Measurements from ENCODE around the gene ID1.

The ID1 gene

GRCh38 chr20:31630187-31630790 lies 25.2 kb downstream of the ID1 start:
- no peak overlapping the region for H3K27ac ChIP-seq (replicated peaks; ENCODE audit: low read length)

GRCh38 chr20:31632548-31633338 lies 27.7 kb downstream of the ID1 start:
- H4K91ac ChIP-seq (ENCODE audit: low read depth, low read length, poor library complexity) = no peak overlapping the region
- peak overlapping the region; percentile 83 for H2BK5ac ChIP-seq (ENCODE audit: low read length)
- H3K4me3 ChIP-seq (ENCODE audit: low read length in 2 of 2) = no peak overlapping the region
- peak overlapping the region; percentile 63 for H2BK12ac ChIP-seq (ENCODE audit: low read length)
- no peaks in the 10 kb centered on the region for H3K27me3 ChIP-seq (ENCODE audit: control insufficient read depth in 3 of 3, insufficient read depth in 3 of 3, low read depth in 1 of 3, low read length in 3 of 3)
- no peak overlapping the region for H3K4ac ChIP-seq (ENCODE audit: low read length)
- H2AK5ac ChIP-seq (ENCODE audit: low read depth, low read length) = peak overlapping the region; percentile 36
- H3K36me3 ChIP-seq (replicated peaks in 1 of 2; ENCODE audit: control insufficient read depth in 2 of 2, insufficient read depth in 2 of 2, low read length in 2 of 2) = no peaks in the 10 kb centered on the region
- no peaks in the 10 kb centered on the region for H3K9me3 ChIP-seq (replicated peaks in 1 of 2; ENCODE audit: control insufficient read depth in 2 of 2, insufficient read depth in 1 of 2, low read depth in 1 of 2, low read length in 2 of 2)
- WGBS, 2 donors (ENCODE audit: extremely low coverage in 2 of 2, insufficient read length in 2 of 2, insufficient replicate concordance in 1 of 2) = no CpG with 5 or more reads among the region's 40 CpGs
- no peak overlapping the region for H2AFZ ChIP-seq (ENCODE audit: low read length)
- no peak for DNase-seq (ENCODE audit: low spot score)
- peaks cover 0 to 2% of the 10 kb centered on the region in 2 donors for H3K4me1 ChIP-seq (ENCODE audit: control insufficient read depth in 2 of 2, insufficient read depth in 1 of 2, low read depth in 1 of 2, low read length in 2 of 2)
- no peak overlapping the region for H3K4me2 ChIP-seq (ENCODE audit: insufficient read depth, low read length, poor library complexity, severe bottlenecking)
- peak overlapping the region; percentile 39 for H3K14ac ChIP-seq (ENCODE audit: low read length)
- H4K8ac ChIP-seq (ENCODE audit: low read depth, low read length) = no peak overlapping the region
- H3K9ac ChIP-seq (ENCODE audit: low read depth, low read length, poor library complexity) = peak overlapping the region; percentile 30
- peak overlapping the region; percentile 73 for H3K18ac ChIP-seq (ENCODE audit: low read length)
- peak overlapping the region; percentile 62 for H2BK15ac ChIP-seq (ENCODE audit: low read length)
- H3K23ac ChIP-seq (ENCODE audit: low read depth, low read length, poor library complexity) = peak overlapping the region; percentile 34
- H3K79me1 ChIP-seq (ENCODE audit: low read depth, low read length) = no peaks in the 10 kb centered on the region
- no peak overlapping the region for H2BK120ac ChIP-seq (ENCODE audit: low read depth, low read length)
- H3K27ac ChIP-seq (replicated peaks; ENCODE audit: low read length) = no peak overlapping the region

More at GRCh38 chr20:31630187-31630790, 25.2 kb downstream of the ID1 start:
- DNase-seq (ENCODE audit: low spot score) = no peak
- Histone ChIP-seq H3K4me2 (ENCODE audit: insufficient read depth, low read length, poor library complexity, severe bottlenecking) (no peak overlapping the region), H2BK5ac (ENCODE audit: low read length) (no peak overlapping the region), H2BK12ac (ENCODE audit: low read length) (no peak overlapping the region), H3K27me3 (ENCODE audit: control insufficient read depth in 3 of 3, insufficient read depth in 3 of 3, low read depth in 1 of 3, low read length in 3 of 3) (no peaks in the 10 kb centered on the region), H2BK120ac (ENCODE audit: low read depth, low read length) (no peak overlapping the region), H2AFZ (ENCODE audit: low read length) (no peak overlapping the region), H3K23ac (ENCODE audit: low read depth, low read length, poor library complexity) (no peak overlapping the region), H3K9ac (ENCODE audit: low read depth, low read length, poor library complexity) (no peak overlapping the region), H2BK15ac (ENCODE audit: low read length) (no peak overlapping the region), H4K8ac (ENCODE audit: low read depth, low read length) (no peak overlapping the region), H3K4me3 (ENCODE audit: low read length in 2 of 2) (no peak overlapping the region), H3K79me1 (ENCODE audit: low read depth, low read length) (no peaks in the 10 kb centered on the region), H3K14ac (ENCODE audit: low read length) (no peak overlapping the region), H3K9me3 (replicated peaks in 1 of 2; ENCODE audit: control insufficient read depth in 2 of 2, insufficient read depth in 1 of 2, low read depth in 1 of 2, low read length in 2 of 2) (no peaks in the 10 kb centered on the region), H3K18ac (ENCODE audit: low read length) (no peak overlapping the region), H3K4ac (ENCODE audit: low read length) (no peak overlapping the region), H4K91ac (ENCODE audit: low read depth, low read length, poor library complexity) (no peak overlapping the region), H3K36me3 (replicated peaks in 1 of 2; ENCODE audit: control insufficient read depth in 2 of 2, insufficient read depth in 2 of 2, low read length in 2 of 2) (no peaks in the 10 kb centered on the region), H2AK5ac (ENCODE audit: low read depth, low read length) (no peak overlapping the region), H3K4me1 (ENCODE audit: control insufficient read depth in 2 of 2, insufficient read depth in 1 of 2, low read depth in 1 of 2, low read length in 2 of 2) (no peaks in the 10 kb centered on the region)
- WGBS, 2 donors (ENCODE audit: extremely low coverage in 2 of 2, insufficient read length in 2 of 2, insufficient replicate concordance in 1 of 2) = no CpG with 5 or more reads among the region's 2 CpGs

GRCh38 chr20:31633339-31633914 lies 28.3 kb downstream of the ID1 start:
- Histone ChIP-seq H3K18ac (ENCODE audit: low read length) (peak overlapping the region; percentile 73), H3K23ac (ENCODE audit: low read depth, low read length, poor library complexity) (peak overlapping the region; percentile 34), H3K9ac (ENCODE audit: low read depth, low read length, poor library complexity) (no peak overlapping the region), H2BK120ac (ENCODE audit: low read depth, low read length) (no peak overlapping the region), H3K4me1 (ENCODE audit: control insufficient read depth in 2 of 2, insufficient read depth in 1 of 2, low read depth in 1 of 2, low read length in 2 of 2) (peaks cover 0 to 3% of the 10 kb centered on the region in 2 donors), H3K9me3 (replicated peaks in 1 of 2; ENCODE audit: control insufficient read depth in 2 of 2, insufficient read depth in 1 of 2, low read depth in 1 of 2, low read length in 2 of 2) (no peaks in the 10 kb centered on the region), H2BK15ac (ENCODE audit: low read length) (no peak overlapping the region), H3K36me3 (replicated peaks in 1 of 2; ENCODE audit: control insufficient read depth in 2 of 2, insufficient read depth in 2 of 2, low read length in 2 of 2) (no peaks in the 10 kb centered on the region), H4K91ac (ENCODE audit: low read depth, low read length, poor library complexity) (no peak overlapping the region), H3K4ac (ENCODE audit: low read length) (no peak overlapping the region), H3K4me3 (ENCODE audit: low read length in 2 of 2) (no peak overlapping the region), H3K27me3 (ENCODE audit: control insufficient read depth in 3 of 3, insufficient read depth in 3 of 3, low read depth in 1 of 3, low read length in 3 of 3) (no peaks in the 10 kb centered on the region), H2BK12ac (ENCODE audit: low read length) (peak overlapping the region; percentile 63), H2BK5ac (ENCODE audit: low read length) (peak overlapping the region; percentile 83), H3K79me1 (ENCODE audit: low read depth, low read length) (no peaks in the 10 kb centered on the region), H3K27ac (replicated peaks; ENCODE audit: low read length) (no peak overlapping the region), H3K14ac (ENCODE audit: low read length) (no peak overlapping the region), H3K4me2 (ENCODE audit: insufficient read depth, low read length, poor library complexity, severe bottlenecking) (no peak overlapping the region), H2AFZ (ENCODE audit: low read length) (no peak overlapping the region), H4K8ac (ENCODE audit: low read depth, low read length) (peak overlapping the region; percentile 68), H2AK5ac (ENCODE audit: low read depth, low read length) (peak overlapping the region; percentile 36)
- DNase-seq (ENCODE audit: low spot score) = no peak
- no CpG with 5 or more reads among the region's 14 CpGs for WGBS, 2 donors (ENCODE audit: extremely low coverage in 2 of 2, insufficient read length in 2 of 2, insufficient replicate concordance in 1 of 2)

- no peak within 1 kb of the TSS for H3K27ac ChIP-seq (replicated peaks; ENCODE audit: low read length)
- H2BK120ac ChIP-seq (ENCODE audit: low read depth, low read length) = peak within 1 kb of the TSS; percentile 72
- H3K27me3 ChIP-seq (ENCODE audit: control insufficient read depth in 3 of 3, insufficient read depth in 3 of 3, low read depth in 1 of 3, low read length in 3 of 3) = no peaks in the 10 kb centered on the region
- H2AK5ac ChIP-seq (ENCODE audit: low read depth, low read length) = no peak within 1 kb of the TSS
- H2BK12ac ChIP-seq (ENCODE audit: low read length) = no peak within 1 kb of the TSS
- H3K9ac ChIP-seq (ENCODE audit: low read depth, low read length, poor library complexity) = no peak within 1 kb of the TSS
- no peaks in the 10 kb centered on the region for H3K9me3 ChIP-seq (replicated peaks in 1 of 2; ENCODE audit: control insufficient read depth in 2 of 2, insufficient read depth in 1 of 2, low read depth in 1 of 2, low read length in 2 of 2)
- no peak within 1 kb of the TSS for H3K4ac ChIP-seq (ENCODE audit: low read length)
- H3K79me1 ChIP-seq (ENCODE audit: low read depth, low read length) = no peaks in the 10 kb centered on the region
- H3K4me2 ChIP-seq (ENCODE audit: insufficient read depth, low read length, poor library complexity, severe bottlenecking) = no peak within 1 kb of the TSS
- DNase-seq (ENCODE audit: low spot score) = no peak
- peak within 1 kb of the TSS; percentile 89 for H3K18ac ChIP-seq (ENCODE audit: low read length)
- peak within 1 kb of the TSS; percentile 7 for H2AFZ ChIP-seq (ENCODE audit: low read length)
- no peak within 1 kb of the TSS for H3K4me3 ChIP-seq (ENCODE audit: low read length in 2 of 2)
- no peaks in the 10 kb centered on the region for H3K36me3 ChIP-seq (replicated peaks in 1 of 2; ENCODE audit: control insufficient read depth in 2 of 2, insufficient read depth in 2 of 2, low read length in 2 of 2)
- peak within 1 kb of the TSS; percentile 10 for H3K23ac ChIP-seq (ENCODE audit: low read depth, low read length, poor library complexity)
- peak within 1 kb of the TSS; percentile 79 for H4K91ac ChIP-seq (ENCODE audit: low read depth, low read length, poor library complexity)
- peak within 1 kb of the TSS; percentile 98 for H2BK15ac ChIP-seq (ENCODE audit: low read length)
- no CpG with 5 or more reads among the region's 34 CpGs for WGBS, 2 donors (ENCODE audit: extremely low coverage in 2 of 2, insufficient read length in 2 of 2, insufficient replicate concordance in 1 of 2)
- H3K14ac ChIP-seq (ENCODE audit: low read length) = peak within 1 kb of the TSS; percentile 47
- H4K8ac ChIP-seq (ENCODE audit: low read depth, low read length) = no peak within 1 kb of the TSS
- H3K4me1 ChIP-seq (ENCODE audit: control insufficient read depth in 2 of 2, insufficient read depth in 1 of 2, low read depth in 1 of 2, low read length in 2 of 2) = peaks cover 0 to 3% of the 10 kb centered on the region in 2 donors
- peak within 1 kb of the TSS; percentile 11 for H2BK5ac ChIP-seq (ENCODE audit: low read length)
Measured at GRCh38 chr20:31637660-31638059, 32.6 kb downstream of the ID1 start, which contains the start of gene COX4I2. TSS of gene COX4I2 (plus strand) at chr20:31637912. CDS start at chr20:31639018, 1,106 bp downstream.

All from neuronal stem cell (in vitro differentiated cells).